HL-60 (cell line): Measurements from ENCODE around the gene NELFA.

ENCODE experiments used
- DNase-seq, 2 experiments: peaks; one replicate each; pipeline ENCODE4 v3.0.0-alpha.2; 2010 to 2020; ENCODE audit warnings: low read depth in 1 of 2, low spot score in 1 of 2
- H3K27ac ChIP-seq: fragments of 250-450 bp; sonication (Bioruptor Pico); replicated peaks from 2 replicates; pipeline ENCODE4 v1.5.1; 2020; ENCODE audit warnings: mild to moderate bottlenecking, moderate library complexity
- H3K27me3 ChIP-seq: fragments of 250-450 bp; sonication (Bioruptor Pico); 2 replicates; pipeline ENCODE4 v1.5.1; 2021; ENCODE audit warnings: mild to moderate bottlenecking, moderate library complexity; ENCODE audit not compliant: insufficient read depth, poor library complexity, severe bottlenecking
- H3K4me3 ChIP-seq: replicated peaks from 2 replicates; pipeline ENCODE4 v1.5.1; 2011; ENCODE audit warnings: mild to moderate bottlenecking, control low read depth, low read length; ENCODE audit not compliant: insufficient read depth
- CTCF ChIP-seq: IDR thresholded peaks from one replicate; pipeline ENCODE4 v1.5.1; 2011; ENCODE audit warnings: low read length, control low read depth, inconsistent platforms; ENCODE audit not compliant: insufficient read depth
- GABPA ChIP-seq: IDR thresholded peaks from 2 replicates; pipeline ENCODE4 v1.6.1; 2012; ENCODE audit warnings: low read depth
- POLR2AphosphoS5 ChIP-seq: IDR thresholded peaks from 2 replicates; pipeline ENCODE4 v1.6.1; 2012; ENCODE audit warnings: low read depth
- REST ChIP-seq: IDR thresholded peaks from 2 replicates; pipeline ENCODE4 v1.6.1; 2012; ENCODE audit warnings: low read depth; ENCODE audit not compliant: insufficient replicate concordance
- SPI1 ChIP-seq: IDR thresholded peaks from 2 replicates; pipeline ENCODE4 v1.6.1; 2012; ENCODE audit warnings: low read depth, mild to moderate bottlenecking, borderline replicate concordance

Gene NELFA

DNA sequence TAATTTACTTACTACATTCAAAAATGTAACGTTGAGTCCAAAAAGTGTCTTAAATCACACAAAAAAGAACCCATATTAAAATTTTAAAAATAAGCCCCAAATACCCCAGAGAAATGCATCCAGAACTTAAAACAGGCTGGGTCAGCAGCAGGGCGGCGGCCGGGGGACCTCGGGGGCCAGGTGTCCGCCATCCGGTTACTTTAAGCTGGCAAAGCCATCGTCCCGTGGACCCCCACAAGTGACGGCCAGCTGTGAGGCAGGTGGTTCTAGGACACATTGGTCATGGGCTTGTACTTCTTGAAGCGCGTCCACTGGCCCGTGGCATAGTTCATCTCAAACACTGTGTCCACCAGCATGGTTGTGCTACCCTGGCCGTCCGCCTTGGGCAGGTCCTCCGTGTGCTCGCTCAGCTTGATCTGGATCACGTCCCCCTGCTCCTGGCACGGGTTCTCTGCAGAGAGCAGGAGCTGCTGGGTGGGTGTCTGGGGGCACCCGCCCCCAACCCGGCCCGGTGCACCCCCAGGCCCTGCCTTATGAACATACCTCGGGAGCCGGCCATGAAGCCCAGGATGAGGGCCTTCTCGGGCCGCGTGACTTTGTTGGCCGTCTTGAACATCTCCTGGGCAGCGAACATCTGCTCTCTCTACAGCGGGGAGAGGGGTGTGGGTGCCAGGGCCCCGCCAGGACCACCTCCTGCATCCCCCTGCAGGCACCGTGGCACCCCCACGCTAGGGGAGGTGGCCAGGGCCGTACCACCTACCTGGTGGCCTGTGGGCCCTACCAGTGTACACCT, 25.5 kb downstream of the NELFA start:
- no peak for DNase-seq

GRCh38 chr4:1982124-1983052, 26.4 kb downstream of the NELFA start:
- no peak overlapping the region for H3K4me3 ChIP-seq
- no peaks in the 10 kb centered on the region for H3K27me3 ChIP-seq
- TF ChIP-seq POLR2AphosphoS5: no peak
- no peak for TF ChIP-seq GABPA
- TF ChIP-seq REST: no peak
- no peak for TF ChIP-seq CTCF
- no peak for TF ChIP-seq SPI1
- no peak for DNase-seq
- no peak overlapping the region for H3K27ac ChIP-seq

More for the DNA sequence above, 25.5 kb downstream of the NELFA start:
- H3K27ac ChIP-seq: no peak overlapping the region
- no peak overlapping the region for H3K4me3 ChIP-seq
- no peaks in the 10 kb centered on the region for H3K27me3 ChIP-seq
- no peak for TF ChIP-seq SPI1
- TF ChIP-seq GABPA: no peak
- TF ChIP-seq POLR2AphosphoS5: peak; percentile 50
- no peak for TF ChIP-seq REST

GRCh38 chr4:1981251-1982058, 27.3 kb downstream of the NELFA start:
- TF ChIP-seq GABPA (no peak), CTCF (no peak), POLR2AphosphoS5 (no peak; the same call in 1 of the 2 replicates), REST (no peak), SPI1 (no peak)
- Histone ChIP-seq H3K4me3 (no peak overlapping the region), H3K27me3 (no peaks in the 10 kb centered on the region), H3K27ac (no peak overlapping the region)
- peak in 1 of 2 experiments; percentile 14 for DNase-seq
